ENCODE results near the gene LRRK2.

DNA sequence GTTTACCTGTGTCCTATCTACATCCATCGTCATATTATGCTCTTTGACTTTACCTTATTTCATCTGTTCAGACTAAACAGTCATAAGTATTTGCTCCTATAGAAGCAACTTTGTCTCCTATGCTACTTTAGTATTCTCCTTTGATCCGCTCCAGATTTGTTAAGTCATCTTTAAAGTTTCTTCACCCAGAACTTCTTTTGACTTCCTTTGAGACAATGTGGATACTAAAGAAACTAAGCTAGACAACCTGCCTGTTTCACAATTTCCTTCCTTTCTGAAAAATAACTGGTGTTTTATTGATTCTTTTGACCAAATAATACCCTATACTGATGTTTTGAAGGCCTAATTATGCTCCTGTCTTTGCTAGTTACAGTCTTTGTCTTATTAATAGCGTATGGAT is 30.0 kb upstream of the LRRK2 start:
- no peak for TF ChIP-seq EZH2 (IDR thresholded peaks at IDR 0.05; ENCODE audit: borderline replicate concordance, low read depth, low read length, severe bottlenecking)
- TF ChIP-seq, protein P1, sequence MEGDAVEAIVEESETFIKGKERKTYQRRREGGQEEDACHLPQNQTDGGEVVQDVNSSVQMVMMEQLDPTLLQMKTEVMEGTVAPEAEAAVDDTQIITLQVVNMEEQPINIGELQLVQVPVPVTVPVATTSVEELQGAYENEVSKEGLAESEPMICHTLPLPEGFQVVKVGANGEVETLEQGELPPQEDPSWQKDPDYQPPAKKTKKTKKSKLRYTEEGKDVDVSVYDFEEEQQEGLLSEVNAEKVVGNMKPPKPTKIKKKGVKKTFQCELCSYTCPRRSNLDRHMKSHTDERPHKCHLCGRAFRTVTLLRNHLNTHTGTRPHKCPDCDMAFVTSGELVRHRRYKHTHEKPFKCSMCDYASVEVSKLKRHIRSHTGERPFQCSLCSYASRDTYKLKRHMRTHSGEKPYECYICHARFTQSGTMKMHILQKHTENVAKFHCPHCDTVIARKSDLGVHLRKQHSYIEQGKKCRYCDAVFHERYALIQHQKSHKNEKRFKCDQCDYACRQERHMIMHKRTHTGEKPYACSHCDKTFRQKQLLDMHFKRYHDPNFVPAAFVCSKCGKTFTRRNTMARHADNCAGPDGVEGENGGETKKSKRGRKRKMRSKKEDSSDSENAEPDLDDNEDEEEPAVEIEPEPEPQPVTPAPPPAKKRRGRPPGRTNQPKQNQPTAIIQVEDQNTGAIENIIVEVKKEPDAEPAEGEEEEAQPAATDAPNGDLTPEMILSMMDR (IDR thresholded peaks at IDR 0.05; ENCODE audit: borderline replicate concordance, extremely low read depth, low read length, poor library complexity, severe bottlenecking), result no peak
